K562 (cell line): Measurements from ENCODE around the gene ITPR1. TPM values are rescaled to one million over a fixed set of nuclear protein-coding genes. Genes with fewer than 3 reads are reported as not detected.

ENCODE experiments used
- ATAC-seq: fragments of 200-7000 bp; cut with Tn5 transposase; 3 replicates; pipeline ENCODE4 v1.9.1; 2020; ENCODE audit warnings: moderate library complexity
- BruUV-seq: library from RNA; stranded (reverse); fragments of 400-500 nt; replicated peaks from 2 replicates; lab custom pipeline; 2021; lab: Mats Ljungman, UMichigan
- CTCF ChIA-PET: fragments of 300-600 bp; formaldehyde crosslinking; extraction: SDS; loops from one replicate; lab custom pipeline; 2021; ENCODE audit warnings: low intra/inter-chr PET ratio; lab: Yijun Ruan, JAX
- POLR2A ChIA-PET: fragments of 300-600, 350-650 bp; sonication (Branson Sonifier 250); formaldehyde crosslinking; extraction: SDS; loops from one replicate; lab custom pipeline; 2021; ENCODE audit warnings: antibody characterized with exemption, inconsistent platforms; lab: Yijun Ruan, JAX
- DNase-seq, 4 experiments: peaks; one replicate each; pipeline versions ENCODE4 v3.0.0 to v3.0.0-alpha.2; 2011 to 2018; ENCODE audit warnings: low spot score in 3 of 4, mixed read lengths in 3 of 4; ENCODE audit errors: extremely low read depth in 1 of 4
- FAIRE-seq: peaks from 2 replicates; lab custom pipeline; 2011; peaks lifted over from hg19 to GRCh38; lab: Jason Lieb, UNC
- H2AFZ ChIP-seq: 2 replicates; pipeline ENCODE4 v1.6.0; 2011; ENCODE audit warnings: low read depth, low read length, control low read depth, inconsistent platforms
- H3K27ac ChIP-seq: fragments of 200-600 bp; 3 replicates; pipeline ENCODE4 v1.8.0; 2011; ENCODE audit warnings: low read depth, mild to moderate bottlenecking, control low read depth, inconsistent platforms, low read length, moderate library complexity, mixed read lengths; ENCODE audit errors: extremely low read depth
- H3K27me3 ChIP-seq, 2 experiments: fragments of 300-600 bp in 1 of 2; 2 replicates in 1 of 2; 3 replicates in 1 of 2; pipeline versions ENCODE4 v1.6.0 to v1.8.0; 2011; ENCODE audit warnings: inconsistent platforms in 2 of 2, low read length in 2 of 2, mild to moderate bottlenecking in 1 of 2, mixed read lengths in 1 of 2, moderate library complexity in 1 of 2; ENCODE audit not compliant: control insufficient read depth in 2 of 2, insufficient read depth in 2 of 2
- H3K36me3 ChIP-seq: fragments of 300-600 bp; 3 replicates; pipeline ENCODE4 v1.8.0; 2011; ENCODE audit warnings: mild to moderate bottlenecking, low read length, inconsistent platforms; ENCODE audit not compliant: control insufficient read depth, insufficient read depth
- H3K4me1 ChIP-seq, 2 experiments: fragments of 200-600 bp in 1 of 2; replicated peaks in 1 of 2; 2 replicates in 1 of 2; 3 replicates in 1 of 2; pipeline versions ENCODE4 v1.5.1 to v1.8.0; 2011; ENCODE audit warnings: inconsistent platforms in 2 of 2, low read length in 2 of 2, mild to moderate bottlenecking in 1 of 2, mixed read lengths in 1 of 2, moderate library complexity in 1 of 2; ENCODE audit not compliant: control insufficient read depth in 2 of 2, insufficient read depth in 2 of 2
- H3K4me2 ChIP-seq: 2 replicates; pipeline ENCODE4 v1.6.1; 2011; ENCODE audit warnings: low read length, control low read depth, inconsistent platforms, mixed read lengths; ENCODE audit not compliant: insufficient read depth
- H3K4me3 ChIP-seq: fragments of 200-600 bp; sonication (generic), shearing (Covaris generic); 2 replicates; pipeline ENCODE4 v1.5.1; 2016; ENCODE audit warnings: control low read depth, inconsistent platforms
- H3K79me2 ChIP-seq: fragments of 200-600 bp; 3 replicates; pipeline ENCODE4 v1.8.0; 2011; ENCODE audit warnings: low read length, inconsistent platforms; ENCODE audit not compliant: control insufficient read depth, insufficient read depth
- H3K9ac ChIP-seq, 2 experiments: 2 replicates each; pipeline versions ENCODE4 v1.6.0 to v1.6.1; 2011; ENCODE audit warnings: low read depth in 2 of 2, low read length in 2 of 2, control low read depth in 1 of 2, inconsistent platforms in 1 of 2, mild to moderate bottlenecking in 1 of 2, mixed read lengths in 1 of 2; ENCODE audit not compliant: insufficient read depth in 1 of 2
- H3K9me1 ChIP-seq: one replicate; pipeline ENCODE4 v1.6.0; 2011; ENCODE audit warnings: inconsistent platforms, mild to moderate bottlenecking, low read length, moderate library complexity; ENCODE audit not compliant: control insufficient read depth, insufficient read depth
- H3K9me3 ChIP-seq: replicated peaks from 2 replicates; pipeline ENCODE4 v1.5.1; 2011; ENCODE audit warnings: low read depth, low read length, inconsistent platforms; ENCODE audit not compliant: control insufficient read depth, insufficient read depth
- H4K20me1 ChIP-seq: replicated peaks from 2 replicates; pipeline ENCODE4 v1.6.1; 2011; ENCODE audit warnings: low read length, inconsistent platforms, mixed read lengths; ENCODE audit not compliant: control insufficient read depth, insufficient read depth
- ARID3B ChIP-seq: fragments of 250-450 bp; sonication (Bioruptor Pico); IDR thresholded peaks from 2 replicates; pipeline ENCODE4 v1.4.0; 2020; ENCODE audit warnings: borderline replicate concordance
- CBFA2T3 ChIP-seq: fragments of 450-650 bp; IDR thresholded peaks from 2 replicates; pipeline ENCODE4 v1.6.1; 2017
- CEBPB ChIP-seq: fragments of 450-650 bp; IDR thresholded peaks from 2 replicates; pipeline ENCODE4 v1.6.1; 2016; ENCODE audit warnings: missing genetic modification characterization, missing compliant biosample characterization
- CEBPG ChIP-seq, 3 experiments: fragments of 200-800 bp in 1 of 3; sonication (Bioruptor generic) in 1 of 3; sonication (generic) in 1 of 3; formaldehyde crosslinking in 1 of 3; IDR thresholded peaks in 2 of 3; conservative IDR thresholded peaks in 1 of 3; 2 replicates each; pipeline versions ENCODE4 v1.6.1 to v1.8.0; 2016 to 2022; ENCODE audit warnings: missing compliant biosample characterization in 2 of 3, missing genetic modification characterization in 2 of 3, mild to moderate bottlenecking in 1 of 3, missing genetic modification reagents in 1 of 3
- CREBBP ChIP-seq: IDR thresholded peaks from one replicate; pipeline ENCODE4 v1.6.1; 2012; ENCODE audit warnings: low read depth, mild to moderate bottlenecking, control low read depth, inconsistent platforms, low read length
- EGR1 ChIP-seq: fragments of 450-650 bp; conservative IDR thresholded peaks from 2 replicates; pipeline ENCODE4 v1.6.1; 2017; ENCODE audit warnings: mild to moderate bottlenecking
- EHMT2 ChIP-seq: fragments of 450-650 bp; IDR thresholded peaks from 2 replicates; pipeline ENCODE4 v1.6.1; 2018; ENCODE audit warnings: antibody characterized with exemption
- GABPB1 ChIP-seq: sonication (generic); formaldehyde crosslinking; IDR thresholded peaks from 2 replicates; pipeline ENCODE4 v1.8.0; 2022; ENCODE audit warnings: mild to moderate bottlenecking, missing genetic modification reagents
- HINFP ChIP-seq: fragments of 450-650 bp; conservative IDR thresholded peaks from 2 replicates; pipeline ENCODE4 v1.6.1; 2016; ENCODE audit warnings: missing genetic modification characterization, low read depth, mild to moderate bottlenecking, control low read depth, missing compliant biosample characterization
- HIVEP1 ChIP-seq: fragments of 250-450 bp; sonication (Bioruptor Pico); IDR thresholded peaks from 2 replicates; pipeline ENCODE4 v1.4.0; 2020; ENCODE audit warnings: mild to moderate bottlenecking
- IFI16 ChIP-seq: fragments of 250-450 bp; sonication (Bioruptor Pico); IDR thresholded peaks from 2 replicates; pipeline ENCODE4 v2.1.2; 2022; ENCODE audit warnings: mild to moderate bottlenecking, inconsistent platforms
- NFIC ChIP-seq: fragments of 450-650 bp; IDR thresholded peaks from 2 replicates; pipeline ENCODE4 v1.6.1; 2017; ENCODE audit warnings: mild to moderate bottlenecking, inconsistent platforms
- RHOXF2B ChIP-seq: fragments of 250-450 bp; sonication (Bioruptor Pico); conservative IDR thresholded peaks from 2 replicates; pipeline ENCODE4 v1.5.1; 2021
- SAP30 ChIP-seq: fragments of 200-600 bp; sonication (generic); IDR thresholded peaks from 2 replicates; pipeline ENCODE4 v1.6.1; 2012; ENCODE audit warnings: borderline replicate concordance, low read depth, mild to moderate bottlenecking, moderate library complexity, low read length, control low read depth, inconsistent platforms; ENCODE audit not compliant: insufficient read depth, poor library complexity, severe bottlenecking
- SIX5 ChIP-seq, 2 experiments: IDR thresholded peaks; 2 replicates each; pipeline ENCODE4 v1.6.1; 2011; ENCODE audit warnings: low read length in 2 of 2, borderline replicate concordance in 1 of 2, low read depth in 1 of 2, mild to moderate bottlenecking in 1 of 2, moderate library complexity in 1 of 2; ENCODE audit not compliant: insufficient read depth in 1 of 2
- TCF15 ChIP-seq: fragments of 250-450 bp; sonication (Bioruptor Pico); IDR thresholded peaks from 2 replicates; pipeline ENCODE4 v1.8.0; 2022; ENCODE audit warnings: moderate library complexity, mild to moderate bottlenecking, inconsistent platforms
- TCF7L2 ChIP-seq: fragments of 150-350 bp; IDR thresholded peaks from 2 replicates; pipeline ENCODE4 v1.6.1; 2016; ENCODE audit warnings: low read depth, mild to moderate bottlenecking, low read length, moderate library complexity
- YY1 ChIP-seq, 3 experiments: IDR thresholded peaks; 2 replicates each; pipeline ENCODE4 v1.6.1; 2011; ENCODE audit warnings: low read length in 2 of 3, mild to moderate bottlenecking in 2 of 3, moderate library complexity in 2 of 3, borderline replicate concordance in 1 of 3, control low read depth in 1 of 3, low read depth in 1 of 3; ENCODE audit not compliant: insufficient read depth in 3 of 3, insufficient replicate concordance in 2 of 3, control insufficient read depth in 1 of 3, insufficient read length in 1 of 3; ENCODE audit errors: extremely low read depth in 1 of 3
- WGBS: fragments of 100-300 bp; shearing (Covaris generic); methylation state at CpG from one replicate; pipeline ENCODE4 v1.1.6; 2016; ENCODE audit warnings: low coverage, mixed read lengths; ENCODE audit not compliant: insufficient coverage; ENCODE audit errors: missing lambda C conversion rate; 5-methylcytosine and 5-hydroxymethylcytosine counted together
- in situ Hi-C: fragments of 300-500 bp; cut with MboI; formaldehyde crosslinking; loops from 4 replicates; pipeline ENCODE4 v1.15.0; 2018; ENCODE audit warnings: inconsistent platforms, mixed read lengths
- intact Hi-C: fragments of 100-400 bp; cut with micrococcal nuclease; formaldehyde crosslinking; loops from 2 replicates; pipeline ENCODE4 v1.14.2; 2022
- polyA plus RNA-seq, 8 experiments: library from polyadenylated mRNA; depleted of rRNA in 4 of 8; stranded (reverse) in 5 of 8; unstranded in 3 of 8; fragments of >200 nt; fragmentation: Nextera tagmentation in 2 of 8; fragmentation: Illumina TruSeq in 1 of 8; extraction: Ambion mirVana in 2 of 8; extraction: Trizol in 1 of 8; gene quantifications; 2 replicates each; pipeline versions ENCODE4 v1.2.1 to v1.2.3, GENCODE V29; 2011 to 2014; ENCODE audit warnings: inconsistent platforms in 1 of 8, missing spikeins in 1 of 8
- total RNA-seq, 7 experiments: library from RNA; depleted of rRNA in 6 of 7; stranded (reverse); fragments of >200 nt in 6 of 7; fragmentation: Illumina TruSeq in 2 of 7; extraction: Trizol in 2 of 7; gene quantifications; 2 replicates each; pipeline versions ENCODE4 v1.2.1 to v1.2.3, GENCODE V29; 2011 to 2021; ENCODE audit warnings: low replicate concordance in 1 of 7

ITPR1 gene
- total and polyA plus RNA-seq, 9 of the 15 experiments (the other 6 are each of a cell fraction or from before 2014, with no cell fraction given): 22.4 to 40.0 (median 27.4) TPM

DNA sequence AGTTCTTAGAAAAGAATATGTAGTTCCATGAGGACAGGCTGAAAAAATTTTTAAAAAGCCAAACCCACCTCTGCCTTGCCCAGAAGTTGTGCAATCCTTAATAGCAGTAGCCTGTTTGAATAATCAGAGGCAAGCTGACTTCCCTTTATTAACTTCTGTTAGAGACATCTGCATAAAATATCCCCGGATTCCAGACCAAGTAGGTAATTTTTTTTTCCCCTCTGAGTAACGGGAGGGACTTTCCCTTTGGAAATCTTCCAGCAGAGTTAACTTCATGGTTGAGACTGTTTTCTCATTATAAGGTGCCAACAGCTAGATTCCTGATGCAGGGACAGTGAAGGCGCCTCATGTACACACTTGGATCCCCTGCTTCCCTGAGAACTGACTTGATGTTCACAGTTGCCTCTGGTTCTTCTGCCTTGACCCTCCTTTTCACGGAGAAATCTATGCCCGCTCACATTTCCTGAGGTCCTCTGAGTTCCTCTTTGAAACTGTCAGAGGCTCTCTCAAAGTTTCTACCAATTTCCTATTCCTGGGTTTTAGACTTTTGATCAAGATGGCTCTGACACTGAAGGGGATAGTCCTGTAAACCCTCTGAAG lies 258.5 kb downstream of the ITPR1 start:
- H3K36me3 ChIP-seq: no peaks in the 10 kb centered on the region; the same call in 2 of the 3 replicates
- H3K27ac ChIP-seq: no peak overlapping the region
- ATAC-seq (no peak), FAIRE-seq (no peak), DNase-seq (no peak)
- H4K20me1 ChIP-seq: no peaks in the 10 kb centered on the region
- H3K4me3 ChIP-seq: no peak overlapping the region
- no peaks in the 10 kb centered on the region for H3K27me3 ChIP-seq
- H2AFZ ChIP-seq: no peak overlapping the region
- H3K9ac ChIP-seq: no peak overlapping the region
- no peaks in the 10 kb centered on the region for H3K79me2 ChIP-seq
- 63% methylated on average over 5 of the region's 5 CpGs for WGBS
- intact Hi-C loops: no loop called here
- CTCF ChIA-PET: no interaction called here
- H3K9me3 ChIP-seq: no peaks in the 10 kb centered on the region
- H3K9me1 ChIP-seq: no peaks in the 10 kb centered on the region
- in situ Hi-C loops: no loop called here
- POLR2A ChIA-PET: interaction anchor here (0.8 to 2.5 kb wide), 7 partner anchors 7 to 229 kb away, joined by 3 to 8 read pairs (median 3); no protein-coding TSS in a partner anchor
- no TSS peak for BruUV-seq
- no peak overlapping the region for H3K4me2 ChIP-seq
- H3K4me1 ChIP-seq: peaks cover 0 to 30% of the 10 kb centered on the region in 2 experiments; a peak in 4 of 5 replicates
- 0 out of 2 replicates have a peak, but pooled peaks have one; percentile 12 for TF ChIP-seq EGR1
- TF ChIP-seq CBFA2T3: no peak
- TF ChIP-seq CEBPG (CRISPR knock-in tag; IDR thresholded peaks at IDR 0.05): no peak; the same call in 1 of the 2 replicates
- peak; percentile 69 to 86 for TF ChIP-seq CEBPG (tag; conservative IDR thresholded peaks at IDR 0.05 in 1 of 2, IDR thresholded peaks at IDR 0.05 in 1 of 2)
- no peak for TF ChIP-seq IFI16 (CRISPR knock-in tag)
- peak; percentile 87 for TF ChIP-seq CEBPB
- no peak for TF ChIP-seq EHMT2
- no peak for TF ChIP-seq HINFP (tag)
- TF ChIP-seq ARID3B (CRISPR knock-in tag): no peak
- TF ChIP-seq HIVEP1 (CRISPR knock-in tag): no peak
- TF ChIP-seq GABPB1 (CRISPR knock-in tag): no peak
- TF ChIP-seq YY1 (IDR thresholded peaks at IDR 0.05; ENCODE audit: borderline replicate concordance in 1 of 3, control insufficient read depth in 1 of 3, extremely low read depth in 1 of 3, insufficient read depth in 3 of 3, insufficient read length in 1 of 3, insufficient replicate concordance in 2 of 3, low read depth in 1 of 3, low read length in 2 of 3): no peak
- TF ChIP-seq SAP30: no peak
- TF ChIP-seq SIX5 (IDR thresholded peaks at IDR 0.05; ENCODE audit: borderline replicate concordance in 1 of 2, insufficient read depth in 1 of 2, low read depth in 1 of 2, low read length in 2 of 2): no peak
- TF ChIP-seq TCF7L2: no peak
- TF ChIP-seq TCF15 (CRISPR knock-in tag): no peak
- no peak for TF ChIP-seq RHOXF2B (CRISPR knock-in tag)
- no peak for TF ChIP-seq CREBBP
- no peak for TF ChIP-seq NFIC
